Type B pancreatic cell (in vitro differentiated cells): ENCODE results near the gene RERE. TPM values are rescaled to one million over a fixed set of nuclear protein-coding genes. Genes with fewer than 3 reads are reported as not detected.

ENCODE experiments used
- DNase-seq: peaks from one replicate; pipeline ENCODE4 v3.0.0; 2021; ENCODE audit warnings: mixed read lengths; ENCODE audit not compliant: unreplicated experiment; ENCODE audit errors: extremely low spot score
- H3K27ac Mint-ChIP-seq: 2 replicates; pipeline ENCODE4 v1.8.0; 2021; ENCODE audit warnings: mild to moderate bottlenecking, mixed read lengths
- H3K27me3 Mint-ChIP-seq: 2 replicates; pipeline ENCODE4 v1.8.0; 2021; ENCODE audit warnings: mixed read lengths
- H3K36me3 Mint-ChIP-seq: 2 replicates; pipeline ENCODE4 v1.8.0; 2021; ENCODE audit warnings: mixed read lengths
- H3K4me1 Mint-ChIP-seq: one replicate; pipeline ENCODE4 v1.8.0; 2021; ENCODE audit warnings: mixed read lengths; ENCODE audit not compliant: unreplicated experiment
- H3K4me3 Mint-ChIP-seq: 2 replicates; pipeline ENCODE4 v1.8.0; 2021; ENCODE audit warnings: mild to moderate bottlenecking, mixed read lengths
- H3K9me3 Mint-ChIP-seq: 2 replicates; pipeline ENCODE4 v1.8.0; 2021; ENCODE audit warnings: mixed read lengths
- total RNA-seq: library from RNA; stranded (reverse); gene quantifications from 2 replicates; pipeline ENCODE4 v1.2.1, GENCODE V29; 2021; ENCODE audit warnings: low replicate concordance
- TF ChIP-seq, protein P1 (sequence below): fragments of 200-600 bp; sonication (generic); conservative IDR thresholded peaks from 2 replicates; pipeline ENCODE4 v1.5.0; 2021; ENCODE audit warnings: antibody characterized with exemption, mild to moderate bottlenecking

The RERE gene
- total RNA-seq, 1 donor from 2014 or later: 141 TPM

DNA sequence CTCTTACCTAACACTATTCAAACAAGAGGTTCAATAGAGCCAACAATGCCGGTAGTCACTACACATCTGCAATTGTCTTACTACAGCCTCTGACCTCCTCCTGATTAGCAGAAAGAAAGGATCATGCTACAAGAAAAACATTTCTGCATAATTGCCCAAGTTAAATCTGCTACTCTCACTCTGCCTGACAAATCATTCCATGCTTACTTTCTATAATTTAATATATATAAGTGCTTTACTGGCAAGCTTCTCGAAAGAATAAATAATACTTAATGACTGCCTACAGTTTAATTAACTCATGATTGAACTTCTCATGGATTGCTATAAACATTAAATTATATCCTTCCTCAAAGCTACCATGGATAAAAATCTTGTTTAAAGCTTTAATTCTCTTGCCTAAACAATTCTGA lies 343.5 kb downstream of the RERE start:
- H3K36me3 Mint-ChIP-seq: peaks cover 10% of the 10 kb centered on the region
- H3K4me1 Mint-ChIP-seq: peaks cover 49% of the 10 kb centered on the region
- TF ChIP-seq, protein P1, sequence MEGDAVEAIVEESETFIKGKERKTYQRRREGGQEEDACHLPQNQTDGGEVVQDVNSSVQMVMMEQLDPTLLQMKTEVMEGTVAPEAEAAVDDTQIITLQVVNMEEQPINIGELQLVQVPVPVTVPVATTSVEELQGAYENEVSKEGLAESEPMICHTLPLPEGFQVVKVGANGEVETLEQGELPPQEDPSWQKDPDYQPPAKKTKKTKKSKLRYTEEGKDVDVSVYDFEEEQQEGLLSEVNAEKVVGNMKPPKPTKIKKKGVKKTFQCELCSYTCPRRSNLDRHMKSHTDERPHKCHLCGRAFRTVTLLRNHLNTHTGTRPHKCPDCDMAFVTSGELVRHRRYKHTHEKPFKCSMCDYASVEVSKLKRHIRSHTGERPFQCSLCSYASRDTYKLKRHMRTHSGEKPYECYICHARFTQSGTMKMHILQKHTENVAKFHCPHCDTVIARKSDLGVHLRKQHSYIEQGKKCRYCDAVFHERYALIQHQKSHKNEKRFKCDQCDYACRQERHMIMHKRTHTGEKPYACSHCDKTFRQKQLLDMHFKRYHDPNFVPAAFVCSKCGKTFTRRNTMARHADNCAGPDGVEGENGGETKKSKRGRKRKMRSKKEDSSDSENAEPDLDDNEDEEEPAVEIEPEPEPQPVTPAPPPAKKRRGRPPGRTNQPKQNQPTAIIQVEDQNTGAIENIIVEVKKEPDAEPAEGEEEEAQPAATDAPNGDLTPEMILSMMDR: no peak

DNA sequence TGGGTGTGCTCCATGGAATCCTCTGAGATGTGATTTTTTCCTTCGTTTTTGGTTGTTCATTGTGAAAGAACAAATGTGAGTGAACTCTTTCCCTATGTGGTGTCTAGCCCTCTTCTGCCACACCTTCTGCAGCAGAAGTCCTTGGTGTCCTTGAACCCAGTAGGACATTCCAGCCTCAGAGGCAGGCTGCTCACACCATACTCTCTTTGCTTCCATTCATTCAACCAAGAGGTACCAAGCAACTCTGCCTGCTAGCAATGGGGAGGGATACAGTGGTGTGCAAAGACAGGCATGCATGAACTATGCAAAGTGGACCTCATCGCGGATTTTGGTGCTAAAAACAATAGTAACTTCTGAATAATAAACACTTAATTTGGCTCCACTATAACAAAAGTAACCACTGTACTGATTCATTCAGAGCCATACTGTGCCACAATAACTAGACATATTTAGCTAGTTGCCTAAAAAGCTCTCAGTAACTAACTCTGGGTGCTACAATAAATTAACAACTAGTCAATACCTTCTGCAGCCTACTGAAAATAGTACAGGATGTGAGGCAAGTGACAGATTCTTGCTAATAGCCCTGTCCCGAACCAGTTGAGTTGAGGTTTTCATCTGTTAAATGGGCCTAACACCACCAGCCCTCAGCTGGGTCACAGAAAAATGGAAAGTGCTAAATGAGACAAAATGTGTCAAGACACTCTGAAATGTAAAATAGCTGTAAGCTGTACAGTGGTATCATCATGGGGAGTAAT lies 344.1 kb downstream of the RERE start:
- H3K4me3 Mint-ChIP-seq: no peak overlapping the region
- peaks cover 10% of the 10 kb centered on the region for H3K36me3 Mint-ChIP-seq
- peak overlapping the region; percentile 24 for H3K27ac Mint-ChIP-seq
- no peak for DNase-seq
- TF ChIP-seq, protein P1: no peak
- H3K27me3 Mint-ChIP-seq: no peaks in the 10 kb centered on the region
- peaks cover 48% of the 10 kb centered on the region for H3K4me1 Mint-ChIP-seq
- H3K9me3 Mint-ChIP-seq: no peaks in the 10 kb centered on the region

More for the DNA sequence above, 343.5 kb downstream of the RERE start:
- no peak for DNase-seq
- H3K27ac Mint-ChIP-seq: no peak overlapping the region
- no peak overlapping the region for H3K4me3 Mint-ChIP-seq
- H3K9me3 Mint-ChIP-seq: no peaks in the 10 kb centered on the region
- H3K27me3 Mint-ChIP-seq: no peaks in the 10 kb centered on the region

DNA sequence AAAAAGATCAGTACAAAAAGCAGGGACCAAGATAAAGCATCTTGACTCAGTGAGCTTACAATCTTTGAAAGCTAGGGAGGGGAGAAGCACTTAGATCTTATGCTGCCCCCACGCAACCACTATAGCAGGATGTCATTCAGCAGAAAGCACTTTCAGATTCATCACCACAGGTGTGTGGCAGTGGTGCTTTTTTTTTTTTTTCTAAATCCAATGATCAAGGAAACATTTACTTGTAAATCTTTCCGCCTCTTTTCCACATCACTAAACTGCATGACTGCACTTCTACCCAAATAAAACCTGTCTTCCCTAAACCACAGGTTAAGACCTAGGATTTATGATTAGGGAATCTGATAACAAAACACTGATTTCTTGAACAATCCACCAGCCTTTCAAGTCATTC lies 344.8 kb downstream of the RERE start:
- Mint-ChIP-seq H3K9me3 (no peaks in the 10 kb centered on the region), H3K27ac (peak overlapping the region; percentile 24), H3K4me3 (no peak overlapping the region)

DNA sequence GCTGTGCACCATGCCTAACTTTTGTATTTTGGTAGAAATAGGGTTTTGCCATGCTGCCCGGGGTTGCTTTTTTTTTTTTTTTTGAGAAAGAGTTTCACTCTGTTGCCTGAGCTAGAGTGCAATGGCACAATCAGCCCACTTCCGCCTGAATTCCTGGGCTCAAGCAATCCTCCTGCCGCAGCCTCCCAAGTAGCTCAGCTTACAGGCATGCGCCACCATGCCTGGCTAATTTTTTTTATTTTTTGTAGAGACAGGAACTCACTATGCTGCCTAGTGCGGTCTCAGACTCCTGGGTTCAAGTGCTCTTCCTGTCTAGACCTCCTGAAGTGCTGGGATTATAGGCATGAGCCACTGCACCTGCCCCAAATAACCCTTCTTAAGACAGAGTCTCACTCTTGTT lies 346.0 kb downstream of the RERE start:
- TF ChIP-seq, protein P1: no peak
- Mint-ChIP-seq H3K27ac (no peak overlapping the region), H3K4me1 (peaks cover 39% of the 10 kb centered on the region), H3K4me3 (no peak overlapping the region), H3K27me3 (no peaks in the 10 kb centered on the region), H3K9me3 (no peaks in the 10 kb centered on the region), H3K36me3 (peaks cover 16% of the 10 kb centered on the region)
- no peak for DNase-seq

More for the DNA sequence above, 344.8 kb downstream of the RERE start:
- DNase-seq: no peak
- TF ChIP-seq, protein P1: no peak
- Mint-ChIP-seq H3K27me3 (no peaks in the 10 kb centered on the region), H3K4me1 (peaks cover 42% of the 10 kb centered on the region), H3K36me3 (peaks cover 10% of the 10 kb centered on the region)

DNA sequence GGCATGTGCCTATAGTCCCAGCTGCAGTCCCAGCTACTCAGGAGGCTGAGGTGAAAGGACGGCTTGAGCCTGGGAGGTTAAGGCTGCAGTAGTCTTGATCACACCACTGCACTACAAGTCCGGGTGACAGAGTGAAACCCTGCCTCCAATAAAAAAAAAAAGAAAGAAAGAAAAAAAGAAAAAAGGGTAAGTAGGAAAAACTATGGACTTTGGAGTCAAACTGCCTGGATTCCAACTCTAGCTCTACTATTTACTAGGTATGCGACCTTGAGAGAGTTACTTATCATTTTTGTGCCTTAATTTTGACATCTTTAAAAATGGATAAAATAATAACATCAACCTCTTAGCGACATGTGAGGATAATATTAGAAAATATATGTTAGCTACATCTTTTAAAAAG lies 348.7 kb downstream of the RERE start:
- H3K4me3 Mint-ChIP-seq: no peak overlapping the region
- TF ChIP-seq, protein P1: no peak
- peaks cover 24% of the 10 kb centered on the region for H3K36me3 Mint-ChIP-seq
- no peaks in the 10 kb centered on the region for H3K27me3 Mint-ChIP-seq
- no peak for DNase-seq
- H3K9me3 Mint-ChIP-seq: no peaks in the 10 kb centered on the region
- H3K27ac Mint-ChIP-seq: no peak overlapping the region
- H3K4me1 Mint-ChIP-seq: peaks cover 54% of the 10 kb centered on the region
